ENCODE results near the gene CTNNA3. TPM values are rescaled to one million over a fixed set of nuclear protein-coding genes. Genes with fewer than 3 reads are reported as not detected.

Gene CTNNA3
- total RNA-seq, 4 donors from 2014 or later: under 0.01 to 0.38 (median 0.27) TPM

DNA sequence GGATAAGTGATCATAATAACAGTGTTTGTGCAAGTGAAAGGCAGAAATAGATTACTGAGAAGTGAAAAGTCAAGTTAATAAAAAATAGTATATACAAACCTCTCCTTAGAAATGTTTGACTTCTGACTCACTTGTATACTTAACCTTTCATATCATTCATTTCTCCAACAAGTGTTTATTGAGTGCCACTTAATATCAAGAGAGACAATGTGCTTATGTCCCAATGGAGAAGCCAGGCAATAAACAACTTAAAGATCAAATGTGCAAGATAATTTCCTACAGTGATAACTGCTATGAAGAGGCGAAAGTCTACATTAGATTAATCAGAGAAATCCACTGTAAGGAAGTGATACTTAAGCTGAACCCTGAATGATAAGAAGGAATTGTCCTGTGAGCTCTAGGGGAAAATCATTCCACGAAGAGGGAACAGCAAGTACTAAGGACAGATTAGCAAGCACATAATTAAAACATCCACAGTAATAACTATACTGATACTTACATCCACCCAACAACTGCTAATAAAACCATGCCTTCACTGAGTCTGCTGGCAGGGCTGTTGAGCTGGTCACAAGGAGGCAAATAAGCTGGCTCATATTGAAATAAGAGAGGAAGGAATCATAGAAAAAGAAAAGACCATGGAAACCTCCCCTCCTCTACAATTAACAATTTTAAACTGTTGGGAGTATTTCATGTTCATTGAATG is 203.5 kb downstream of the CTNNA3 start:
- TF ChIP-seq, protein P1, sequence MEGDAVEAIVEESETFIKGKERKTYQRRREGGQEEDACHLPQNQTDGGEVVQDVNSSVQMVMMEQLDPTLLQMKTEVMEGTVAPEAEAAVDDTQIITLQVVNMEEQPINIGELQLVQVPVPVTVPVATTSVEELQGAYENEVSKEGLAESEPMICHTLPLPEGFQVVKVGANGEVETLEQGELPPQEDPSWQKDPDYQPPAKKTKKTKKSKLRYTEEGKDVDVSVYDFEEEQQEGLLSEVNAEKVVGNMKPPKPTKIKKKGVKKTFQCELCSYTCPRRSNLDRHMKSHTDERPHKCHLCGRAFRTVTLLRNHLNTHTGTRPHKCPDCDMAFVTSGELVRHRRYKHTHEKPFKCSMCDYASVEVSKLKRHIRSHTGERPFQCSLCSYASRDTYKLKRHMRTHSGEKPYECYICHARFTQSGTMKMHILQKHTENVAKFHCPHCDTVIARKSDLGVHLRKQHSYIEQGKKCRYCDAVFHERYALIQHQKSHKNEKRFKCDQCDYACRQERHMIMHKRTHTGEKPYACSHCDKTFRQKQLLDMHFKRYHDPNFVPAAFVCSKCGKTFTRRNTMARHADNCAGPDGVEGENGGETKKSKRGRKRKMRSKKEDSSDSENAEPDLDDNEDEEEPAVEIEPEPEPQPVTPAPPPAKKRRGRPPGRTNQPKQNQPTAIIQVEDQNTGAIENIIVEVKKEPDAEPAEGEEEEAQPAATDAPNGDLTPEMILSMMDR (IDR thresholded peaks at IDR 0.05; ENCODE audit: low read depth): no peak

DNA sequence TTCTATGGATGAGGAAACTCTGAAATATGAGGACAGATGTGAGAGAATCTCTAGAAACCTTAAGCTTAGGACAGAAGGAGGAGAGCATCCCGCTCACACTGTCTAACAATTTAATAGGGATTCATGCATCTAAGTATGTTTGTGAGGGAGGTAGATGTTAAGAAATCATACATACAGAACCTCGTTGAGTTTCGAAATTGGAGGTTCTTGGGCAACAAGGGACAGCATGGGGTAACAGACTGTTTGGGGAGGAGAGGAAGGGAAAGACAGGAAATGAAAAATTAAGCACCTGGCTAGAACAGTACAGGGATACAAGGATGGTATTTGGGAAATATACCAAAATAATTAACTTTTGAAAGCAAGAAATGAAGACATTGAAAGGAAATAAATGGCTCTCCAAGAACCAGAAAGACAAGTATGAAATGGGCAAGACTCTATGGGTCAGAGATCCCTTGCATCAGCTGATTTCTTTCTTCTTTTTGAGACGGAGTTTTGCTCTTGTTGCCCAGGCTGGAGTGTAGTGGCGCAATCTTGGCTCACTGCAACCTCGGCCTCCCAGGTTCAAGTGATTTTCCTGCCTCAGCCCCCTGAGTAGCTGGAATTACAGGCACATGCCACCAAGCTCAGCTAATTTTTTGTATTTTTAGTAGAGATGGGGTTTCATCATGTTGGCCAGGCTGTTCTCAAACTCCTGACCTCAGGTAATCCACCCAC is 207.9 kb downstream of the CTNNA3 start:
- TF ChIP-seq, protein P1 (IDR thresholded peaks at IDR 0.05; ENCODE audit: low read depth): no peak

GRCh38 chr10:67487199-67487598 is 208.8 kb downstream of the CTNNA3 start:
- TF ChIP-seq, protein P1 (IDR thresholded peaks at IDR 0.05; ENCODE audit: low read depth): no peak

DNA sequence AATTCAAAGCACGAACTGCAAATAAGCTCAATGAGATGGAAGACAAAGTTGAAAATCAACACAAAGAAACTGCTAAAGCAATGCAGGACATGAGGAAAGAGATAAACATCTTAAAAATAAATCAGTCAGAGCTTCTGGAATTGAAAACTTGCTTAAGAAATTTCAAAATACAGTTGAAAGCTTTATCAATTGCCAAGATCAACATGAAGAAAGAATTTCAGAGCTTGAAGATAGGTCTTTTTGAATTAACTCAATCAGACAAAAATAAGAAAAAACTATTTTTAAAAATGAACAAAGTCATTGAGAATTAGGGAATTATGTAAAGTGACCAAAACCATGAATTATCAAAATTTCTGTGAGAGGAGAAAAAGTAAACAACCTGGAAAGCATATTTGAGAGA is 218.1 kb downstream of the CTNNA3 start:
- TF ChIP-seq, protein P1 (IDR thresholded peaks at IDR 0.05; ENCODE audit: low read depth): no peak

DNA sequence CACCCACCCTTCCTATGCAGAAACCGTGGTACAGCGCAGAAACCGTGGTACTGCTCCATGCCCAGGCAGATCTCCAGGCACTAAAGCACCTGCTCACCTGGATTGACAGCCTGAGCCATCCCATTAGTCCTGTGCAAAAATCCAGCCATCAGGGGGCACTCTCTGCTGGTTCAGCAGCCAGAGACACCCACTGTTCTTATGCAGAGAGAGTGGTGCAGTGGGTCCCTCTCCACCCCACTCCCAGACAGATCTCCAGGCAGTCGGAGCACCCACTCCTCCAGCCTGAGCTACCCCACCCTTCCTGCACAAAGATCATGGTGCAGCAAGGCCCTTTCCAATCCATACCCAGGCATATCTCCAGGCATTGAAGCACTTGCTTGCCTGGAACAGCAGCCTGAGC is 219.8 kb downstream of the CTNNA3 start:
- TF ChIP-seq, protein P1 (IDR thresholded peaks at IDR 0.05; ENCODE audit: low read depth): no peak

- TF ChIP-seq, protein P1 (IDR thresholded peaks at IDR 0.05; ENCODE audit: low read depth): no peak
Measured at GRCh38 chr10:67473850-67474633, 222.0 kb downstream of the CTNNA3 start.

- TF ChIP-seq, protein P1 (IDR thresholded peaks at IDR 0.05; ENCODE audit: low read depth): no peak
Measured at GRCh38 chr10:67471022-67471421, 225.0 kb downstream of the CTNNA3 start.

Data from subcutaneous adipose tissue (tissue), 4 donors.